Raji (cell line): ENCODE data around the gene ZNF438.

Experiments
- POLR2A ChIP-seq: IDR thresholded peaks from 2 replicates; pipeline ENCODE4 v1.6.1; 2011; ENCODE audit warnings: low read depth, low read length, control low read depth; ENCODE audit not compliant: insufficient read depth

The ZNF438 gene

DNA sequence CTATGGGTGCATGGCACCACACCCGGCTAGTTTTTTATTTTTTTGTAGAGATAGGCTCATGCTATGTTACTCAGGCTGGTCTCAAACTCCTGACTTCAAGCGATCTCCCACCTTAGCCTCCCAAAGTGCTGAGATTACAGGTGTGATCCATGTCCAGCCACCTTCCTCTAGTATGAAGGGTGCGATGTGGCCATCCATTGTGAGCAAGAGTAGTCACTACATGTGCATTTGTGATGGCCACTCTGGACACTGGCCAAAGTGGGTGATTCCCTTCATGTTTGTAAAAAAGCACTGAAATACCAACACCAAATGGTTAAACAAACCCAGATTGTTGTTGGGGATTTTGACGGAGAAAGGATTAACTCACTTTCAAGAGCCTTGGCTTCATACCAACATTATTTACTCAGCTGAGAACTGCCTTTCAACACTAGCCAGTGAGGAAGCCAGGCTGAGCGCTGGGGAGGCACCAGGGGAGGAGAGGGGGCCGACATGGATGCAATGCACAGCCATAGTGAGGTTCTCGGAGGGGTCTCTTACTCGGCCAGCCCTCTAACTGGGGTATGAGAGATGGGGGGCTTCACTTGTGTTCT, 204.0 kb downstream of the ZNF438 start:
- no peak for TF ChIP-seq POLR2A

DNA sequence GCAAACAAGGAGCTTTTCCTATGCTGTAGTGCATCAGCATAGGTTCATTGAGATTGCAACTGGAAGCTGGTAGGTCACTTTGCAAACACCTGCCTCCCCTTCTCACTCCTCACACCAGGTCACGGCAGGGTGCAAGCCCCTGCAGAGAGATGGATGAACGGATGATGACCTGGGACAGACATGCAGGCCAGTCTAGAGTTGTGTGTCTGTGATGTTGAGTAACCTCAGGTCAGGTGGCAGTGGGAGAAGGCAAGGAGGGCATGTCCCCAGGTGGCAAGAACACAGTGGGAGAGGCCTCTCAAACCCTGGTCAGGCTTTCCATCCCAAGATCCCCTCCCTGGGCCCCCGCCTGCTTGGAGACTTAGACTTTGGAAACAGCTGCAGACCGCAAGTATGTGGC, 205.0 kb downstream of the ZNF438 start:
- no peak for TF ChIP-seq POLR2A

DNA sequence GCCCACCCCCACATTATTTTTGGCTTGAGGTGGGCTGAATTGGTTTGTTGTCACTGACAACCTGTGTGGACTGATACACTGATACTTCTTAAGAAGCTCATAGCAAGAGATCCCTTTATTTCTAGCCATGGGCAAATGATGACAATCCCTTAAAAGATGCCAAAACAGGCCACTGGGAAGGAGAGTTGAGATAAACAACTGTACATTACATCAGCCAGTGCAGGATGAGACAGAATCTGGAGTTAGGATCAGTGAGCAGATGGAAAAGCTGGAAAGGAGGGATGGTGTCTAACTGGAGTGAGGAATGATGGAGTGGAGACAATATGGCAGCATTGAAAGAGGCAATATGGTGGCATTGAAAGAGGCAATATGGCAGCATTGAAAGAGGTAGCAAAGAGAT, 206.2 kb downstream of the ZNF438 start:
- TF ChIP-seq POLR2A = no peak

DNA sequence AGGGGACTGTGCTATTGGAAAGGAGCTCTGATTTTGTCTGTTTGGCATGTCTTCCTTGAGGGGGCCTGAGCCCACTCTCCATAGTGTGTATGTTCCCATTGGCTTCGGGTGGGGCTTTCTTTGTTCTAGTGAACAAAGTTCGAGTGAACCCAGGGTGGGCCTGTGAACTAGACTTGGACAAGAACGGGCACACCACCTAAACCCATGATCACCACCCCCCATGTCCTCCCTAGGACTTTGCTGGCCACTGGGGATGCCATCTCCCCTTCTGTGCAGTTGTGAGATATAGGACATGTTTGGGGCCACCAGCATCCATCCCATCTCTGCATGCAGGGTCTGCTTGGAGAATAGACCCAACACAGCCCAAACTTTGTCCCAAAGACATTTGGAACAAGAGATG, 206.6 kb downstream of the ZNF438 start:
- no peak for TF ChIP-seq POLR2A

DNA sequence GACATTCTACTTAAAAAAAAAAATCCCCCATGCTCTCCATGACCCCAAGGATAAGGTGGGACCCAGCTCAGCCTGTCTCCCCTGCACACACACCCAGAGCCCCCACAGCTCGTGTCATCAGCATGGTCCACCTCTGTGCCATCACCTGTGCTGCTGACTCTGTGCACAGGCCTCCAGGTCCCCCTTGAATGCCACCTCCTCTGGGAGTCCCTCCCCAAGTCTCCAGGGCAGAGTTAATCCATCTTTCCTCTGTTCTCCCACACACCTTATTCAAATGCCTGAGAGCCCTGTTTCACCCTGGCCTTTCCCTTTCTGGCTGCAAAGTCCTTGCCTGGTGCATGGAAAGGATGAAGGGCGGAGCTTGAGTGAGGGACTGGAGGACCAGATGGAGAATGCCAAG, 208.0 kb downstream of the ZNF438 start:
- TF ChIP-seq POLR2A = no peak

DNA sequence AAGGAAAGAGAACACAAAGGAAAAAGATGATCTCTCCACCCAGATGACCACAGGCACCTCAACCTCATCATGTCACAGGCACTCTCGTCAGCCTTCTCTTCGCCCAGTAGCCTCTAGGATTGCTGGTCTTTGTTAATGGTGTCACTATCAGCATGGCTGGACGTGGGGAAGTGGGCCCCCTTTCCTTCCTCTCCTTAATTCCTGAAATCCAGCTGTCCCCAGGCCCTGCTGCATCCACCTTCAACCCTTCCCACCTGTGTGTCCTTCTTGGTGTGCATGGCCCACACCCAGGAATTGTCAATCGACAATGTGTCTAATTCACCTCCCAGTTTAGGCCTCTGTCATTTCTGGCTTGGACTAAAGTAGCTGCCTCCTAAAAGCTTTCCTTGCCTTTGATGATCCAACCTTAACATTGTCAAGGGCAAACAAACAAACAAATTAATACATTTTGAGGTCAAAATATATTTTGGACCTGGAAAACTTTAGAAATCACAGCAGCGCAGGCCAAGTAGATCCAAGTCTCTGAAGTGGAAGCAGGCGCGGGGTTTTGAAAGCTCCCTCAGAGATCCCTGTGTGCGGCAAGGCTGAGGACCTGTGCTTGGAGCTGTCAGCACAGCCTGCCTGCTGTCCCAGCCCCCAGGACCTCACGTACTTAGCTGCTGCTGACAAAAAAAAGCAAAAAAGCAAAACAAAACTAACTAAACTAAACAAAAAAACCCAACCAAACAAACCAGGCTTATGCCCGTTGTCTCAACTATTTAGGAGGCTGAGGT, 208.8 kb downstream of the ZNF438 start:
- TF ChIP-seq POLR2A = no peak

DNA sequence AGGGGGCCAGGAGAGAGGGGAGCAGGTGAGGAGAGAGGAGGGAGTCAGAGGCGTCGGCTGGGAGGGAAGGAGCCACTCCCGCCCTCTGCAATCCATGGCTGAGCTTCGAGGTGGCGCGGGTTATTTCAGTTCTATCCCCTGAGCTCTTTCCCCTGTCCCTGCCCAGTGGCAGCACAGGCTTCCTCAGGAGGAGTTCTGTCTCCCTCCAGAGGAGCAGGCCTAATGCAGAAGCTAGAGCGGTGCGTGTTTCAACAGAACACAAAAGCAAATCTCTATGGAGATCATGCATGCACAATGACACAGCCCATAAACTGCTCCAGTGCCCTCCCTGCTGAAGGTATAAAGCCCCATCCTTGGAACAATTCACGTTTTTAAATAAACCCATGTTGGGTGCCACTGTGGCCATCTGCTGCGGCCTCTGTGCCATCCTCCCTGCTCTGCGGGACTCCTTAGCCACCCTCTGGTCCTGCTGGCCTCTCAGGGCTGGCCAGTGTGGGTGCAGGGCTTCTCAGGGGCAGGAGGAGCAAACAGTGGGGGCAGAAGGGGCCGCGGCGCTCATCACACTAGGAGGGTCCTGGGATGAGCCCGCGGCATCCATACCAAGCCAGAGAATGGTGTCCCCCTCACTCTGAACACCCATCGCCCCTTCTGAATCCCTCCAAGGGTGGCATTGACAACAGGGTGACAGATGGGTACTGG, 209.5 kb downstream of the ZNF438 start:
- TF ChIP-seq POLR2A = no peak

DNA sequence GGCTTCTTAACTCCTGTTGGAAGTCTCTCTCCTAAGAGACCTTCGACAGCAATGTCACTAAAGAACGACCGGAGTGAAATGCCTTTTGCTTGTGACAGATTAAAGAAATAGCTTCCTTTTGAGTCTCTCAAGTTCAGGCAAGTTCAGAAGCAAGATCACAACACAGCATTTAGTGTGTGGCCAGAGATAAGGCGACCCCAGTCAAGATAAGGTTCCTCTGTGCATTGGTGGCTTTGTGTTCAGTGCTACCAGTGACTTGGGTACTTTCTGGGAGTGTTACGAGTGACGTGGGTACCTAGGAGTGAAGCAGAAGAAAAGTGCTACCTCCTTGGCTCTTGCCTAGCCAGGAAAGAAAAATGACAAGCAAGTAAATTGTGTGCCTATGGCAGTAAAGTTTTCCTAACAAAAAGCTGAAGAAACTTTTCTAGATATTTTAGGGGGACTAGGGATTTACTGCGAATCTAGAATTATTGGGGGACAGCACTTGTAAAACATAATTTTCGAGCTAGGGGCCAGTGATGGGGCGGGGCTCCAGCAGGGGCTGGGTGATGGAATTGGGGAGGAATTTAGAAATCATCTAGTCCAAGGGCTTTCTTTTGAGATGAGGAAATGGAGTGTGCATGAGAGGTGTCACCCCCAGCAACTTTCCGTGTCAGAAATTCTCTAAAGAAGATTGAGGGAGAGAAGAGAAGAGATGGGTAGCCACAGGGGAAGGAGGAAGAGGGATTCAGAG, 210.2 kb downstream of the ZNF438 start:
- TF ChIP-seq POLR2A = no peak

DNA sequence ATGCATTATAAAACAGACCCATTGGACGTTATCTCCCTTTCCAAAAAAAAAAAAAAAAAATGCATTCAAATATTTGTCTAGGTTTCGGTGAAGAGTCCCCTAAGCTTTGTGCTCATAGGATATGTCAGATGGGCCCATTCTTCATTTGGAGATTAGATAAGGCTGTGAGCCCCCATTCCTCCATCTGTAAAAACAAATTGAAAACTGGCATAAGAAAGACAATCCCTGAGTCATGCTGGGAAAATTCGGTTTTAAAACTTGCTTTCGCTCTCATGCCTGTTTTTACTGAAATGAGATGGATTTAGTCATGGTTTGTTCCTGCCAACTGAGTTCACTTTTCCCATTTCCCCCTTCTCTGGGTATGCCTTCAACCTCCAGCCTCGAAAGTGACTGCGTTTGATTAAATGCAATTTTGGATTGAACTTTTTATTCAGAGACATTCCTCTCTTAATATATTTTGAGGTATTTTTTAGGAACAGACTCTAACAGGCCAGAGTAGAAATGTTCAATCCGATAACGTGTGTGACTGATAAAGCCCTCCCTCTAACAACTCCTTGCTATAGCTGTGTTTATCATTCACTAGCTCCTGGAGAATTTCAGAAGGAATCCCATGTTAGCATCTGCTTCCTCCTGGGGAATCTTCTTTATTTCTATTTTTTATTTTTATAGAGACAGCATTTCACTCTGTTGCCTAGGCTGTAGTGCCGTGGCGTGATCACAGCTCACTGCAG, 211.2 kb downstream of the ZNF438 start:
- no peak for TF ChIP-seq POLR2A

DNA sequence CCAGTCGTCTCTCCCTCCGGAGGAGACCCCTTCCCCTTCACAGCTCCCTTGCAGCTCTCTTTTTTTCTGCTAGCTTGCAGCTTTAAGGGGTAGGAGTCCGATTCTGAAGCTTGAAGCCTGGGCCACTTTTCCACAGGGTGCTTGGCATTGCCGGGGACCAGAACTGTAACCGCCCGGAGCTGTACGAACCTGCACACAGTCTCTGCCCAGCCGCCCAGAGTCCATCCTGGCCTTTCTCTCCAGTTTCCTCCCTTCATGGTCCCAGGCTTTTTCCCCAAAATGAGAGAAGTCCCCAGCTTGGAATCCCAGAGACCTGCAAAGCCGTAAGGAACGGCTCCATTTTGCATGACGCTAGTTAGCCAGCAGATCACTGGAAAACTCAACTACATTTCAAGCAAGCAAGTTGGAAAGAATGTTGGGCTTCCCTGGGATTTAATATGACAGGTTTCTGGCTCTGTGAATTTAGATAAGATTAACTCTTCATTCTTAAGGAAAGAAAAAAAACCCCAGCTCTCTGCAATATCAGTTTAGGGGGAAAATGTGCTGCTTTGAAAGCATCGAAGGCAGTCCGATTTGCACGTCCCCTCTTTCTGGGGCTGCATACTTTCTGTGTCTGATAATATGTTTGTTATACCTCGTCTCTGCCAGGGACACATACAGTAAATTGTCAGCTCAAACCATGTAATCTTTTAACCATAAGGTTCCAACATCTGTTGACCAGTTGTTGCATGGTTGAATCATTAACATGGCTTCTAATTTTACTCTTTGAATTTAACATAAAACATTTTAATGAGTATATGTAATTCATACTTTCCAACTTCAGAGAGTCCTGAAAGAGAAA, 212.1 kb downstream of the ZNF438 start:
- no peak for TF ChIP-seq POLR2A

DNA sequence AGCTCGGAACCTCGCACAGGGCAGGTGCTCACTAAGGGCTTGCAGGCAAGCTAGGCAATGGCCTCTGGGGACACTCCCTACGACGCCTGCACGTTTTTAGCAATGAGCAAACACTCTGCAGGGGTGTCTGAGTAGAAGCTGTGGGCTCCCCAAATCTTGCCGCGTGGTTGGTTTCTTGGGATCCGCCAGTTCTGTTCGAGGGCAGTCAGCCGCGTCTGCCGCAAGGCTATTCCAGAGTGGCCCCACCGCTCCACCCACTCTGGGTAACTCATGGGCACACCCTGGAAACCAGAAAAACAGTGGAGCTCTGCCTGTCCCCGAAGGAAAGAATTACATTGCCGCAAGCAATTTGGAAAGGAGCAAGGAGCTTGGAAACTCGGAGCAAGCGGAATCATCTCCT, 212.8 kb downstream of the ZNF438 start:
- no peak for TF ChIP-seq POLR2A

DNA sequence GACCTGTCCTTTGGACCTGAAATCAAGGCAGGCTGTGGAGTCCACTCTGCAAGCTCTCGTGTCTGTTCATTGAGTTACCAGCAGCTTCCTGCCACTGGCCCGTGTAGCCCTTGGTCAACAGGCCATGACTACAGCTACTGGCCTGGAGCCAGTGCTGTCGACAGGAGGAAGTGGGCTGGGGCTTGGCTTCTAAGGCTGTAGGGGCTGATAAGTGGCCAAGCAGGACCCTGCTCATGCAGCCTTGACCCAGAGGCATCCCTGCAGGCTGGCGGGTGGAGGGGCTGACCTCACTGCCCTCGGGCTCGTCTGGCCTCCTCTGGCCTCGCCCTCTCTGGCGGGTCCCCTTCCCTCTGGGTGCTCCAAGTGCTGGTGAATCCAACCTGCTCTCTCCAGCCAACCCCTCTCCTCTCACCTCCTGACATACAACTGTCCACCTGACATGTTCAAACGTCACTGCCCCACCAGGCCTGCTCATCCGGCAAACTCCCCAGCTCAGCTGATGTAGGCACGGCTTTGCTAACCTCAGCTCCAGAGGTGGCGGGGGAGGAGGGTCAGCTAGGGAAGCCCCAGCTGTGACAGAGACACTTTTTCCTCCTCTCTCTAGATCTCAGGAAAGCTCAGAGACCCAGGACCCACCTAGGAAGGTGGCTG, 213.5 kb downstream of the ZNF438 start:
- no peak for TF ChIP-seq POLR2A

DNA sequence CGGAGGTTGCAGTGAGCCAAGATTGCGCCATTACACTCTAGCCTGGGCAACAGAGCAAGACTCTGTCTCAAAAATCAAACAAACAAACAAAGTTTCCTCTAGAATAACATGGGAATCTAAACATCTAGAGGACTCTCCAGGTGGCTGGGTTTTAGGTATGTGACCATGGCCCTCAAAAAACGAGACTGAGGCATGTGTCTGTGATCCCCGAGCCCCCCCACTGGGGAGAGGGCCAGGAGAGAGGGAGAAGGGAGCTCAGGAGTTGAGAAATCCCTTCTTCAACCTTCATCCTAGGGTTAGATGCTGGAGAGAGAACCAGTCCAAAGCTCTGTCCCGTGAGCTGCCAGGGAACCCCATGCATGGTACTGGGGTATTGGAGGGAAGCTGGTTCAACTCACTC, 214.1 kb downstream of the ZNF438 start:
- no peak for TF ChIP-seq POLR2A

DNA sequence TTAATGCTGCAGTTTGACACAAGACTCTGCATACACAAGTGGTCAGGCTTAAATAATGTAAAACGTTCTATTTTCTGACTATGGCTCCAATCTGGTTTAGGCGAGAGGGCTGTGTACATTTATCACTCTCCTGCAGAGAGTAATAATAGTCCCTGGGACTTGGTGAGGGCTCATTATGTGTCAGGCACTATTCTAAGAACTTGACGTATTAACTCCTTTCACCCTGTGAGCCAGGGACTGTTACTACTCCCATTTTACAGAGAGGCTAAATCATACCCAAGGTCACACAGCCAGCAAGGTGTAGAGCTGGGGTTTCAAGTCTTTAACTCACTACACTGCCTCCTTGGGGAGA, 214.9 kb downstream of the ZNF438 start:
- TF ChIP-seq POLR2A = no peak
